Stimulated activated CD8-positive, alpha-beta memory T cell treated with anti-CD3 and anti-CD28 coated beads, Interleukin-12 subunit alpha, Interleukin-12 subunit beta, amount 100 ng/mL, for 24 hours (primary cell): ENCODE data around the gene PAX3.

Source experiments
- DNase-seq: peaks from one replicate; pipeline ENCODE4 v3.0.0-alpha.2; 2020; ENCODE audit errors: extremely low read depth

Gene PAX3

GRCh38 chr2:222296911-222297599, 1.7 kb downstream of the PAX3 start:
- DNase-seq, result no peak

DNA sequence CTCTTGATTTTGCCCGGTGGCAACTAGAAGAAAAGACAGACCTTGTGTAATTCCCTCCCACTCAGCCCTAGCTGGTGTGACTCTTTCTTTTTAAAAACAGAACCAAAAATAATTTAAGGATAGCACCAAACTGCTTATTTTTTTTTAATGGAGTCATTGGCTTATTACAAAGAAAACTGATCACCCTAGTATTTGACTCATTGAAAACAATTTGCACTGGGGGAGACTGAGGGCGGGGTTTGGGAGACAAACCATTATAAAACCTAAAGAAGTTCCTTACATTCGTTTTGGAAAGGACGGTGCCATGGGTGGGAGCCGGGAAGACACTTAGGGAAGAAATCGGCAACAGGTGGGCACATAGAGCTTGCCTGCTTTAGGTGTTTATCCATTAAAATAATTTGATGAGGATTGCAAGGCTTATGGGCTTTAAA, 2.5 kb downstream of the PAX3 start:
- no peak for DNase-seq

DNA sequence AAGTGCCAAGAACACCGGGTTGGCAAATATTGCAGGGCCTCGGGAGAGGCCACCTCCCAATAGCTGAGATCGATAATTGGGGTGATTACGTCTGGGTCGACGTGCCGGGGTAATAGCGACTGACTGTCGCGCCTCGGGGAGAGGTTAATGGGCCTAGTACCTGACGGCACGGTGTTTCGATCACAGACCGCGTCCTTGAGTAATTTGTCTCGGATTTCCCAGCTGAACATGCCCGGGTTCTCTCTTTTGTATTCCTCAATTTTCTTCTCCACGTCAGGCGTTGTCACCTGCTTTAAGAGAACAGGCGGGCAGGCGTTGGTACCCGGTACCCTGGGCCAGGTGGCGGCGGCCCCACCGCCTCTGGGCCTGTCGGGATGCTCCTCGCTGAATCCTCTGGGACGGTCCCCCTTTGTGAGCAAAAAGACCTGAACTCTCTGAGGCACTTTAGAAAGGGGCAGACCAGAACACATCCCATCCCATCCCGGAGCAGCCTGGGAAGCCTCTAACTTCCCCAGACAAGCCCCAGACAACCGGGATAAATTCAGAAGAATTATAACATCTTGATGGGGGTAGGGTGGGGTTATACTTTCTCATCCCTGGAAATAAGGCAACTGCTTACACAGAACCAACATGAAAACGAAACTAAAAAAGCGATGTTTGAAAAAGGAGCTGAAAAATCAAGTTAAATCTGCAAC, 3.3 kb downstream of the PAX3 start:
- DNase-seq, result no peak

GRCh38 chr2:222294996-222295367, 3.8 kb downstream of the PAX3 start:
- no peak for DNase-seq

DNA sequence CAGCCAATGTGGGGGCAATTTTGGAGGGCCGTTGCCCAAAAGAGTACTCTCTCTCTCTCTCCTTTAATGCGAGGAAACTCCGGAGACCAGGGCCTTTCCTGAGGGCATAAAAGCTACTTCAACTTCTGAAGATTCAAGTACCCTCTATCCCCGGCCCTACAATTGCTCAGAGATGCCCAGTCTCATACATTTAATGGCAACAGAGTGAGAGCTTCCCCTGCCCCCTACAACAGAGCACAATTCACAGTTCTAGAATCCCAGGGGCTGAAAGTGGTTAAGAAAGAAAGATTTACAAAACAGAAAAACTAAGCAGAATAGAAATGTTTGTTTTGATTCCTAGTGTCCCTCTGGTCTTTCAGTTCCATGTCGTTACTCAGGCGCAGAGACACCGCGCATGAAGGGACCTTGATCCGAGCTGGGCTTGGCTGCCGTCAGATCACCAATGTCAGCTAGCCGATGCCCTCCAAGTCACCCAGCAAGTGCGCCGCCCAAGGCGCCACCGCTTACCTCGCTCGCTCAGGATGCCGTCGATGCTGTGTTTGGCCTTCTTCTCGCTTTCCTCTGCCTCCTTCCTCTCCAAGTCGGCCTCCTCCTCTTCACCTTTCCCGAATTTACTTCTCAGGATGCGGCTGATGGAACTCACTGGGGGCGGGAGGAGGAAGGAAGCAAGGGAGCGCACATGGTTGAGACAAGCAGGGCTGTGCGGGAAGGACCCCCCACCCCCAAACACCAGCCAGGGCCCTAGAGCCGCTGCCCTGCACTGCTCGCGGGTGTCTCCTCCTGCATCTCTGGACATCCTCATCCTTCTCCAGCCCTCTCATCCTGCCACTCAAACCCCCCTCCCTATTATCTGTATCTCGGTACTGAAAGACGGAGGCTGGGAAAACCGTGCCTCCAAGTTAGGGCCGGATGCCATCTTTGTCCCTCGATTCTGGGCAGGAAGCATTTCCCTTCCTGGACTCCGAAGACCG, 4.9 kb downstream of the PAX3 start:
- no peak for DNase-seq

GRCh38 chr2:222292149-222293134, 6.4 kb downstream of the PAX3 start:
- no peak for DNase-seq

GRCh38 chr2:222291485-222291841, 7.3 kb downstream of the PAX3 start:
- no peak for DNase-seq

GRCh38 chr2:222290736-222291484, 7.9 kb downstream of the PAX3 start:
- no peak for DNase-seq

DNA sequence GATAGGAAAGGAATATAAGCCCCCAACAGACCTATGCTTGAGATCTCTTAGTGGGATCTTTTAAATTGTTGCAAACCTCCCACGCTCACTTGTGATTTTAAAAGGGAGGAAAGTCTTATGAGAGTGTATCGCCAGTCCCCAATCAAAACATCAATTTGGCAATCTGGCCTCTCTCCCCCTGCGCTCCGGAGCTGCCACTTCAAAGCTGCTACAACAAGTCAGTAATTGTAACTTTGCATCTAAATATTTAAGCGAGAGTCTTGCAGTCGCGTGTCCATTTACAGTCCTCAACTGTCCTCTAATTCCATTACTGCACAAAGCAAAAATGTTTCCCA, 8.4 kb downstream of the PAX3 start:
- DNase-seq, result no peak

GRCh38 chr2:222289278-222290160, 9.3 kb downstream of the PAX3 start:
- DNase-seq, result no peak

GRCh38 chr2:222288590-222289277, 10.1 kb downstream of the PAX3 start:
- no peak for DNase-seq

- no peak for DNase-seq
These were observed 10.8 kb downstream of the PAX3 start for GRCh38 chr2:222287862-222288479.

DNA sequence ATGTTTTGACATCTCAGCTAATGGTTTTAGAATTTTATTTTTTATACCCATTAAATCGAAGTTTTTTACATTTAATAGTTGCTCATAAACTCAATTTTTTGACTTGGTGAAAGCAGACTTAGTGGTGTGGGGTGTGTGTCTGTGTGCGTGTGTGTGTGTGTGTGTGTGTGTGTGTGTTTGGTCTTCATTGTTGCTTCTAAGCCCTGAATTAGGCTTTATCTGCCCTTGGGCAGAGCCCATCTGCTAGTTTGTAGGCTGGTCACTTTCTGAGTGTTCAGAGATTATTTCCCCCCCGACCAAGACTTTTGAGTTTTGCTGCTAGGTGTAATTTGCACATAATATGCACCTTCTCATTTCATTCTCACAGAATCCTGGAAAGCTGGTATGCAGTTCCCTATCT, 14.3 kb downstream of the PAX3 start:
- DNase-seq, result no peak

- DNase-seq, result no peak
These were observed 15.2 kb downstream of the PAX3 start for GRCh38 chr2:222283634-222284033.

DNA sequence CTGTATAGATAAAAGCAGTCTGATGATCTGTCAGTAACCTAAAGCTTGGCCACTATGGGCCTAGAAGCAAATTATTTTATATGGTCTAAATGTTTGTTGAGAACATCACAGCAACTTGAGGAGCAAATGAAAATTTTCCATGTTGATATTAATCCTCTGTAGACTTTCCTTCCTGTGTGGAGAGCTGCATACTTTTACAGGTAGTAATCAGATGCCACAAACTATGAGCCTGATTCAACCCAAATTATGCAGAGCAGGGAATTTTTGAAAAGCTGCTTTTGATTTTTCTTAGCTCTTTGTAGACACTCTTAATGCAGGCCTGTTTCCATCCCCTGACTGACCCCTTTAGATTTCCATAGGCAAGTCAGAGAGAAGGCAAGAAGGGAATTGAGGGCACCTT, 17.3 kb downstream of the PAX3 start:
- no peak for DNase-seq

DNA sequence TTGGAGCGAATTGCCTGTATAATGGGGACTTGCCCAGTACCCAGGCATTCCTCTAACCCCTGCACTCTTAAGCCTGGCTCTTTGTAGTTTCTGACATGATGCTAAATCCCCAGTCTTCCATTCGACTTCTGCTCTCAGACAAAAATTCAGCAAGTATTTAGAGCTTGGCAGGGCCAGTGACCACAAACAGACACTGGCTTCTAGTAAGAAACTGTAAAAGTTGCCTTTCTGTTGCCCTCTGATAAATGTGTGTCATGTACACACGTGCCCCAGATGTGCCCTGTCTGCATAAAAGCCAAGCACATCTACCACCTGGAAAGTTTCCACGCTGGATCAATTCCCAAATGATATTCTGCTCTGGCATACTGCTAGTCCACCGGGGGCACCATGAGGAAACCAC, 18.0 kb downstream of the PAX3 start:
- DNase-seq, result no peak

DNA sequence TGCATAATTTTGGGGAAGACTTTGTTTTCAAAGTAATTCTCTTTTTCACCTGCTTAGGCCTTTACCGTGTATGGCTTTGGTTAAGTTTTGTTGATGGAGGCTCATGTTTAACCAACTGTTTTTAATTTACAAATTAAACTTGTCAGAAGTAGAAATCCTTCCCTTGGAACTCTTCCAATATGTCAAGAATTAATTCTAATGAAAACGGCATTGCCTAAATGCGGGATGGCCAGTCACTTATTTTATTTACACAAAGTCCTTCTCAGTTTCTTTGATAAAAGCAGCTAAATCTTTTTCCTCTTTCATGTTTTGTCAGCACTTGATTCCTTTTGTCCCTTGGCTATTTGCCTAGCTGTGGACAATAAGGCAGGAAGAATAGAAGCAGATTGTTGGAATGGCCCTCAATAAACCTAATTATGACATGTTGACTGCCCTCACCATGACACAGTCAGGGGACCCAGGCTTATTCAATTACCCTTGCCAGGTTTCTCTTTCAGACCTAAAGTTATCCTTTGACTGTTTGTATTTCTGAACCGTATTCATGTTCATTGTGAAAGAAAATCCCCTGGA, 26.3 kb downstream of the PAX3 start:
- no peak for DNase-seq

DNA sequence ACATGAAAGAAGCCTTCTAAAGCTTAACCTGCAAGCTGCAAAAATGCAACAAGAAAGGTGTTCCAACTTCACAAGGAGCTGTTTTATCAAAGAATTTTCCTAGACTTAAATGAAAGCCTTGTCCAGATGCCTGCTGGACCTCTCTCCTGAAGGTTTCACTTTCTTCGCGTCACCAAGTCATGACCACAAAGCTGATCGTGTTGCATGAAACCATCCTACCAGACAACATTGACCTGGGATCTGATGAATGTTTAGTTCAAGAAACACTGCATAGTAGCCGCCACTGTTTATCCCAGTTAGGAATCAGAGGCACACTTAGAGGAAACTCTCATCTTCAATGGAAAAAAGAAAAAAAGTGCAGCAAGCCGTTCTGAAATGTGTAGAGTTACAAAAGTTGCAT, 26.9 kb downstream of the PAX3 start:
- DNase-seq, result no peak
